ENCODE data around the gene ANXA3.

DNA sequence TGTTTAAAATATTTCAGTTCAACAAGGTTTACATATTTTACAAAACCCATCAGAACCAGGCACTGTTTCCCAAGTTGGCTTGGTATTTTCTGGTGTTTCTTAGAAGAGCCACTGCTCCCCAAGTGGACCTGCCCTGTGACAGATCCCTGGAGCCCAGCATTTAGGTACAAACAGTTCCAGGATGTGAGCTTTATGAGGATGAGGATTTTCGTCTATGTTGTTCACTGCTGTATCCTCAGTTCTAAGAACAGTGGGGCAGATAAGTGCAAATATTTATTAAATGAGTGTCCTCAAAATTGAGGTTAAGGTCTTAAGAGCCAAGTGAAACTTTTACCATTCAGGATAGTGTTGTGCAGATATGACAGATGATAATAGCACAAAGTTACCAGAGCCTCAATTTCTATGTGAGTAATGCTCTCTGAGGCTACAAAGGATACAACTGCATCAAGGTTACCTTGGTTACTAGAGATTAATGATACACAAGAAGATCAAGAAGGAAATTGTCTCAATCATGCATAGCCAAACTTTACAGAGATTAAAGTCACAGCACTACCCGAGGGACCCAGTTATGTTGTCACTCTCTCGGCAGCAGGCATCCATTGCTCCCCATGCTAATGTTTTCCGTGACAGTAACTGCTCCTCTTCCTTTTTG, 37.5 kb downstream of the ANXA3 start:
- TF ChIP-seq, protein P1, sequence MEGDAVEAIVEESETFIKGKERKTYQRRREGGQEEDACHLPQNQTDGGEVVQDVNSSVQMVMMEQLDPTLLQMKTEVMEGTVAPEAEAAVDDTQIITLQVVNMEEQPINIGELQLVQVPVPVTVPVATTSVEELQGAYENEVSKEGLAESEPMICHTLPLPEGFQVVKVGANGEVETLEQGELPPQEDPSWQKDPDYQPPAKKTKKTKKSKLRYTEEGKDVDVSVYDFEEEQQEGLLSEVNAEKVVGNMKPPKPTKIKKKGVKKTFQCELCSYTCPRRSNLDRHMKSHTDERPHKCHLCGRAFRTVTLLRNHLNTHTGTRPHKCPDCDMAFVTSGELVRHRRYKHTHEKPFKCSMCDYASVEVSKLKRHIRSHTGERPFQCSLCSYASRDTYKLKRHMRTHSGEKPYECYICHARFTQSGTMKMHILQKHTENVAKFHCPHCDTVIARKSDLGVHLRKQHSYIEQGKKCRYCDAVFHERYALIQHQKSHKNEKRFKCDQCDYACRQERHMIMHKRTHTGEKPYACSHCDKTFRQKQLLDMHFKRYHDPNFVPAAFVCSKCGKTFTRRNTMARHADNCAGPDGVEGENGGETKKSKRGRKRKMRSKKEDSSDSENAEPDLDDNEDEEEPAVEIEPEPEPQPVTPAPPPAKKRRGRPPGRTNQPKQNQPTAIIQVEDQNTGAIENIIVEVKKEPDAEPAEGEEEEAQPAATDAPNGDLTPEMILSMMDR (IDR thresholded peaks at IDR 0.05) = no peak
- TF ChIP-seq EZH2 (IDR thresholded peaks at IDR 0.05; ENCODE audit: borderline replicate concordance, insufficient read depth, low read depth, low read length, poor library complexity, severe bottlenecking) = no peak

All from B cell (primary cell).